ENCODE measurements around the gene BCDIN3D.

DNA sequence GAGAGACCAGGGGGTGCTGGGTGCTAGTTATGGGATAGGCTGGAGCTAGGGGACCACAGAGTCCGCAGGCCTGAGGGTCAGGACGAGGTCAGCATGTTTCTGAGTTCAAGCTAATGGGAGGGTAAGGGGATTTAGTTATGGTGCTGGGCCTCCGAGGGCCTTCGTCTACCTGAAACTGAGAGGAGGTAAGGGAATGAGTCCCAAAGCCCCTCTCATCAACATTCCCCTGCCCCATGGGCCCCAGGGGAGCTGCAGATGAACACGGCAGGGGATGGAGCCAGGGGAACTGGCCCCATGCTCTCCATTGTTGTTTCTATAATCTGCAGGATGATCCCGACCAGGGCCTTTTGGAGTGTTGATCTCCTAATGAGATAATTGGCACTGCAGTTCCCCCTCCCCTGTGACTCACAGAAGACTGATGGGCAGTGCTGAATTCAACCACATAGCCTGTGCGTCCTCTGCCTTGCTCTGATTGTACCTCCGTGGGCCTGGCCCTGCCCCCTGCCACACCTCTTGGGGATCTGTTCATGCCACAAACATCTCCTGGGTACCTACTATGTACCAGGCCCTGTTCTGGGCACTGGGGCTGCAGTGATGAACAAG lies 39.4 kb upstream of the BCDIN3D start:
- TF ChIP-seq, protein P1, sequence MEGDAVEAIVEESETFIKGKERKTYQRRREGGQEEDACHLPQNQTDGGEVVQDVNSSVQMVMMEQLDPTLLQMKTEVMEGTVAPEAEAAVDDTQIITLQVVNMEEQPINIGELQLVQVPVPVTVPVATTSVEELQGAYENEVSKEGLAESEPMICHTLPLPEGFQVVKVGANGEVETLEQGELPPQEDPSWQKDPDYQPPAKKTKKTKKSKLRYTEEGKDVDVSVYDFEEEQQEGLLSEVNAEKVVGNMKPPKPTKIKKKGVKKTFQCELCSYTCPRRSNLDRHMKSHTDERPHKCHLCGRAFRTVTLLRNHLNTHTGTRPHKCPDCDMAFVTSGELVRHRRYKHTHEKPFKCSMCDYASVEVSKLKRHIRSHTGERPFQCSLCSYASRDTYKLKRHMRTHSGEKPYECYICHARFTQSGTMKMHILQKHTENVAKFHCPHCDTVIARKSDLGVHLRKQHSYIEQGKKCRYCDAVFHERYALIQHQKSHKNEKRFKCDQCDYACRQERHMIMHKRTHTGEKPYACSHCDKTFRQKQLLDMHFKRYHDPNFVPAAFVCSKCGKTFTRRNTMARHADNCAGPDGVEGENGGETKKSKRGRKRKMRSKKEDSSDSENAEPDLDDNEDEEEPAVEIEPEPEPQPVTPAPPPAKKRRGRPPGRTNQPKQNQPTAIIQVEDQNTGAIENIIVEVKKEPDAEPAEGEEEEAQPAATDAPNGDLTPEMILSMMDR (IDR thresholded peaks at IDR 0.05; ENCODE audit: low read depth, low read length, missing input control): no peak
- TF ChIP-seq EGR1 (IDR thresholded peaks at IDR 0.05; ENCODE audit: low read depth in 2 of 2) (no peak), TAF1 (conservative IDR thresholded peaks at IDR 0.05) (no peak), RAD21 (IDR thresholded peaks at IDR 0.05) (no peak), HNF4G (IDR thresholded peaks at IDR 0.05) (no peak)
- TF ChIP-seq, protein P2, sequence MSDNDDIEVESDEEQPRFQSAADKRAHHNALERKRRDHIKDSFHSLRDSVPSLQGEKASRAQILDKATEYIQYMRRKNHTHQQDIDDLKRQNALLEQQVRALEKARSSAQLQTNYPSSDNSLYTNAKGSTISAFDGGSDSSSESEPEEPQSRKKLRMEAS (IDR thresholded peaks at IDR 0.05): no peak
- TF ChIP-seq, protein P3, sequence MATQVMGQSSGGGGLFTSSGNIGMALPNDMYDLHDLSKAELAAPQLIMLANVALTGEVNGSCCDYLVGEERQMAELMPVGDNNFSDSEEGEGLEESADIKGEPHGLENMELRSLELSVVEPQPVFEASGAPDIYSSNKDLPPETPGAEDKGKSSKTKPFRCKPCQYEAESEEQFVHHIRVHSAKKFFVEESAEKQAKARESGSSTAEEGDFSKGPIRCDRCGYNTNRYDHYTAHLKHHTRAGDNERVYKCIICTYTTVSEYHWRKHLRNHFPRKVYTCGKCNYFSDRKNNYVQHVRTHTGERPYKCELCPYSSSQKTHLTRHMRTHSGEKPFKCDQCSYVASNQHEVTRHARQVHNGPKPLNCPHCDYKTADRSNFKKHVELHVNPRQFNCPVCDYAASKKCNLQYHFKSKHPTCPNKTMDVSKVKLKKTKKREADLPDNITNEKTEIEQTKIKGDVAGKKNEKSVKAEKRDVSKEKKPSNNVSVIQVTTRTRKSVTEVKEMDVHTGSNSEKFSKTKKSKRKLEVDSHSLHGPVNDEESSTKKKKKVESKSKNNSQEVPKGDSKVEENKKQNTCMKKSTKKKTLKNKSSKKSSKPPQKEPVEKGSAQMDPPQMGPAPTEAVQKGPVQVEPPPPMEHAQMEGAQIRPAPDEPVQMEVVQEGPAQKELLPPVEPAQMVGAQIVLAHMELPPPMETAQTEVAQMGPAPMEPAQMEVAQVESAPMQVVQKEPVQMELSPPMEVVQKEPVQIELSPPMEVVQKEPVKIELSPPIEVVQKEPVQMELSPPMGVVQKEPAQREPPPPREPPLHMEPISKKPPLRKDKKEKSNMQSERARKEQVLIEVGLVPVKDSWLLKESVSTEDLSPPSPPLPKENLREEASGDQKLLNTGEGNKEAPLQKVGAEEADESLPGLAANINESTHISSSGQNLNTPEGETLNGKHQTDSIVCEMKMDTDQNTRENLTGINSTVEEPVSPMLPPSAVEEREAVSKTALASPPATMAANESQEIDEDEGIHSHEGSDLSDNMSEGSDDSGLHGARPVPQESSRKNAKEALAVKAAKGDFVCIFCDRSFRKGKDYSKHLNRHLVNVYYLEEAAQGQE (IDR thresholded peaks at IDR 0.05): no peak
- TF ChIP-seq, protein P4, sequence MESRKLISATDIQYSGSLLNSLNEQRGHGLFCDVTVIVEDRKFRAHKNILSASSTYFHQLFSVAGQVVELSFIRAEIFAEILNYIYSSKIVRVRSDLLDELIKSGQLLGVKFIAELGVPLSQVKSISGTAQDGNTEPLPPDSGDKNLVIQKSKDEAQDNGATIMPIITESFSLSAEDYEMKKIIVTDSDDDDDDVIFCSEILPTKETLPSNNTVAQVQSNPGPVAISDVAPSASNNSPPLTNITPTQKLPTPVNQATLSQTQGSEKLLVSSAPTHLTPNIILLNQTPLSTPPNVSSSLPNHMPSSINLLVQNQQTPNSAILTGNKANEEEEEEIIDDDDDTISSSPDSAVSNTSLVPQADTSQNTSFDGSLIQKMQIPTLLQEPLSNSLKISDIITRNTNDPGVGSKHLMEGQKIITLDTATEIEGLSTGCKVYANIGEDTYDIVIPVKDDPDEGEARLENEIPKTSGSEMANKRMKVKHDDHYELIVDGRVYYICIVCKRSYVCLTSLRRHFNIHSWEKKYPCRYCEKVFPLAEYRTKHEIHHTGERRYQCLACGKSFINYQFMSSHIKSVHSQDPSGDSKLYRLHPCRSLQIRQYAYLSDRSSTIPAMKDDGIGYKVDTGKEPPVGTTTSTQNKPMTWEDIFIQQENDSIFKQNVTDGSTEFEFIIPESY (IDR thresholded peaks at IDR 0.05): no peak
